Stimulated activated CD4-positive, alpha-beta T cell treated with anti-CD3 and anti-CD28 coated beads, TNF-alpha, amount 100 ng/mL, for 24 hours (primary cell): Measurements from ENCODE around the gene CCDC186.
"Not testable (repeated sequence)": the region's sequence is repeated elsewhere in the genome, so short reads cannot be mapped to it uniquely, and the experiment has no call there.

Source experiments
- DNase-seq, 3 experiments: peaks; one replicate each; pipeline ENCODE4 v3.0.0-alpha.2; 2020; ENCODE audit warnings: low read depth in 3 of 3

CCDC186 gene

DNA sequence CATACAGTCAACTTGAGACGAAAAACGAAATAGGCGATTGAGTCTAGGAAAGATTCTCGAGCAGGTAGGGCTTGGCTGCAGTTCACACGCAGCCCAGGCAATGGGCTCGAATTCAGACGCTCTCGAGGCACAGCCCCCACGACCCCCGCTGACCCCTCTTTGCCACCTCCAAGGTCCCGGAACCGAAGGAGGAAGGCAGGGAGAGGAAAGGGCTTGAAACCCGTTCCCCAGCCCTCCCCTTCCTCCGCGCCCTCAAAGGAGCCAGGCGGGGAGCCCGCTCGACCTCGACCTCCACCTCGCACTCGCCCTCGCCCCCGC is 441 bp downstream of the CCDC186 start:
- DNase-seq = no peak

DNA sequence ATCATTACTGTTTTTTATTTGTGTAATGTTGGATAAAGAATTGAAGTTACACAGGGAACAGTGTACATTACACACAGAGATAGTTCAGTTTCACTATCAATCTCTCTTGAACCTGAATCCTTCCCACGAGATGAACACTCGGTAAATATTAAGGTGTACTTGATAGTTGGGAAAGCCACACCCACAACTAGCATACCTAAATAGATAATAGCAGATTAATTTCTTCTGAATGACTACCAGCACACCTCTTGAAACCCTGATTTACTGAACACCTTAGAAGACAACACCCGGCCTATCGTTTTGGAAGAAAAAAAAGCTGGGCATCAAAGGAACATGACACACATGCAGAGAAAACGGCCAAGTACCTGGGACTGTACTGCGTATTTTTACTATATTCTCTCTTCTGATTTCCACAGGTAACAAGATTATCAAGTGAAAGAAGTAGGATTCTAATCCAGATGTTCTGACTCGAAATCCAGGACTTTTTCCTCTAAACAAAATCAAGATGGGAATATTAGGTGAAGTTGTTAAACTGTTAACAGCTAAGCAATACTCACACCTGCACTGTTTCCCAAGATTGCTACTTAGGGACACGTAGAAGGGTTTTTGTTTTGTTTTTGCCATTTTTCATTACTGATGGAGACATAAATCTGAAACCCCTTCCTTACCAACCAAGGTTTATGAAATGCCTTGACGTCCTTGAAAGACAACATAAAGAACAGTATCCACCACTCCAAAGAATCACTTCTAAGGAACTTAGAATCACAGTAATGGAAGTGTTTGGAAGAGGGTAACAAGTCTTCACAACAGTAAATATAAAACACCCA is 1.0 kb downstream of the CCDC186 start:
- DNase-seq = no peak

DNA sequence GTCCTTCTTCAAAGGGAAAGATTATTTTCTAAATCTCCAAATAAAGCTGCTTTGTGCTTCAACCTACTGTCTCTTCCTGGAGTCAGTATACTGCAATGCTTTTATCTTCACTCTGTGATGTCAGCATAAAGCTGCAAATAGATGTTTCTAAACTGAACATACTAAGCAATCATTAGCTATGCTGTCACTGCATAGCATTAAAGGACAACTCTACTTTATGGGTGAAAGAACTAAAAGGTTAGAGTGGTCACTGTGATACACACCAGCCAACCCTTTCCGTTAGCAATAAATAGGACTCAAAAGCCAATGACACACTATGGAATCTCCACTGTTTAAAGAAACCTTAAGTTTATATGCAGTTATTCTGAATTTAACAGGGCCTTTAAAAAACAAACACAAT is 1.8 kb downstream of the CCDC186 start:
- DNase-seq = no peak

DNA sequence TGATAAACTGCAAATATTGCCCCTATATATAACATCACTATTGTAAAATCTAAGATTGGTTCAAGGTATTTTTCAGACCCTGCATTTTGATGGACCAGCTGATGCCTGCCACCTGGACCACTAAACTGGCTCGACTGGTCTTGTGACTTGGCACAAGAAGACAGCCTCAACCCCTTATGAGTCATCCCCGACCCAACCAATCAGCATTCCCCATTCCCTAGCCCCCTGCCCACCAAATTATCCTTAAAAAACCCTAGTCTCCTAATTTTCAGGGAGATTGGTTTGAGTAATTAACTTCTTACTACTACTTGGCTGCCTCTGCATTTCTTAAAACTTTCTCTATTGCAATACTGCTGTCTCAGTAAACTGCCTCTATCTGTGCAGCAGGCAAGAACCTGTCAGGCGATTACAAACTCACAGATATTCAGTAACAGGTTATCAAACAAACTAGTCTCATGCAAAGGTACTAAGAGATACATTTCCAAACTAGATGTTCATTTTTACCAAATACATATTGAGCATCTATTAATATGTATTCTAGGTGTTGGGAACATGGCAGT is 5.5 kb downstream of the CCDC186 start:
- DNase-seq = no peak

DNA sequence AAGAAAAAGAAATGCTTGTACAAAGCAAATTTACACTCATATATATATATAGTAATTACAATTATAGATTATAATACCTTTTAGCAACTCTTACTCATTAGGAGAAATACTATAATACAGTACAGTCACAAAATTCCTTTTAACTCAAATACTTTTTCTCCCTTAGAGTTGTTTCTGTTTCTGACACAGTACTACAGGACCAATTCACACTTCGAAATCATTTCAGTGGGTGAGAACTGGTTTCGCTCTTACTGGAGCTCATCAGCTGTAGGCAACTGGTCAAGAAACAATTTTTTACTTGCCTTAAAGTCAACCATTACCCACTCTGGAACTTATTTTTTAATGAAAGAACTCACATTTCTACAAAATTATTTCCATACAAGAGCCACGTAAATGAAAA is 6.0 kb downstream of the CCDC186 start:
- DNase-seq = no peak

DNA sequence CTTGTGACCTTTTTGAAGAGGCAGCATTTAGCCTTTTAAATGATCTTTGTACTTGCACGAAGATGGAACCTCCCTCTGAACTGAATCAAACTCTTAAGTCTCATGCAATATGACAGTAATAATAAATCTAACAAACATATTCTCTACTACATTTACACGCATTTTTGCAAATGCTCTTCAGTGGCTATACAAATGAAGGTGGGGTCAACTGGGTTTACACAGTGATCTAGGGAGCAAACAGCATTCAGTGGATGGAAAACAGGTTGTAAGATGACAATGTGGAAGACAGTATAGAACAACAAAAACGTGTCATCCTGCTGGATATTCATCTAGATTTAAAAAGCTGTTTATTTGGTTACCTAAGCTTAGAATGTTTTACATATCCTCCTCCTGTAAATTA is 7.5 kb downstream of the CCDC186 start:
- no peak for DNase-seq

DNA sequence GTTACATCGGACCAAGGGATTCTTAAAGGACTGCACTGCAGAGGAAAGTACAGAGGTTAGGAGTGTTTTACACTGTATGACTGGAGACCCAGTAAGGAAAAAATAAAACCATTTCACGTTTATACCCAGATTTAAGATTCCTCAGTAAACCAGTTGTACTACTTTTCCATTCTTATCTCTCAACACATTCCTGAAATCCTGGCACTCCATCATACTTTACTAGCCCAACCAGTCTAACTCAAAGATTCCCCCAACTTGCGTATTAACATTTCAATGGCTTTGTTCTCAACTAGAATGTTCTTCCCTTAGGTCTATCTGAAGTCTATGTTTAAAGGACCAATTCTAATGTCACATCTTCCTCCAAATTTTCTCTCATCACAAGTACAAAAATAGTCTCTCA is 8.0 kb downstream of the CCDC186 start:
- DNase-seq = no peak

DNA sequence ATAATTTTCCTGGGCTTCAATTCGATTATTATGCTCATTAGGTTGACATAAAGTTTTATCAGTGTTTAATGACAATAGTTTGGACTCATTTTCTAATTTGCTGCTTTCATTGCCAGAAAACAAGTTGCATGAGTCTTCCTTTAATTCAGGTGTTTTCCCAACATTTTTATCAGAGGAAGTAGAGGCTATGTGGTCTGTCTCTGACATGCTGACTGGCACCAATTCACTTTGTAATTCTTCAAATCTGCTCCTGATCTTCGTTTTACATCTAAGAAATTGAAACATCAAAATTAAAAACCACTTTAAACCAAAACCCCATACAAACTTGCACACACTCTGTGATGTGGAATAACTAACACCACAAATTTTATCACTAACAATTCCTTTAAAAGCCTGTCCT is 10.9 kb downstream of the CCDC186 start:
- no peak for DNase-seq

DNA sequence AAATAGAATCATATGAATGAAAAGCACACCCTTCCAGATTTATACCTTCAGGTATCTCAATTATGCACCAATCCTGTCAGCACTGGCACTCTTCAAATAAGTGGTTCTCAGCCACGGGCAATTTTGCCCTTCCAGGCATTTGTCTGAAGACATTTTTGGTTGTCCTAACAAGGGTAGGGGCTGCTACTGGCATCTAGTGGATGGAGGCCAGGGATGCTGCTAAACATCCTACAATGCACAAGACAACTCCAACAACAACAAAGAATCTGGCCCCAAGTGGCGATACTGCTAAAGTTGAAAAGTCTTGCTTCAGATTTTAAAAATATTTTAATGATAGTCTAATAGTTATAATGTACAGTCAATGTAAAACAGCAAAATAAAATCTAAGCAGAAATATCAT is 16.1 kb downstream of the CCDC186 start:
- DNase-seq = no peak

DNA sequence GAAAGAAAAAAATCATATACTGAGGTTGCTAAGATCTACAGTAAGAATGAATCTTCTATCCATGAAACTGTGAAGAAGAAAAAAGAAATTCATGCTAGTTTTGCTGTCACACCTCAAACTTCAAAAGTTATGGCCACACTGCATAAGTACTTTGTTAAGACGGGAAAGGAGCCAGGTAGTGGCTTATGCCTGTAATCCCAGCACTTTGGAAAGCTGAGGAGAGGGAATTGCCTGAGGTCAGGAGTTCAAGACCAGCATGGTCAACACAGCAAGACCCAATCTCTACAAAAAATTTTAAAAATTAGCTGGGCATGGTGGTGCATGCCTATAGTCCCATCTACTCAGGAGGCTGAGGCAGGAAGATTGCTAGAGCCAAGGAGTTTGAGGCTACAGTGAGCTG is 22.1 kb downstream of the CCDC186 start:
- no peak for DNase-seq

DNA sequence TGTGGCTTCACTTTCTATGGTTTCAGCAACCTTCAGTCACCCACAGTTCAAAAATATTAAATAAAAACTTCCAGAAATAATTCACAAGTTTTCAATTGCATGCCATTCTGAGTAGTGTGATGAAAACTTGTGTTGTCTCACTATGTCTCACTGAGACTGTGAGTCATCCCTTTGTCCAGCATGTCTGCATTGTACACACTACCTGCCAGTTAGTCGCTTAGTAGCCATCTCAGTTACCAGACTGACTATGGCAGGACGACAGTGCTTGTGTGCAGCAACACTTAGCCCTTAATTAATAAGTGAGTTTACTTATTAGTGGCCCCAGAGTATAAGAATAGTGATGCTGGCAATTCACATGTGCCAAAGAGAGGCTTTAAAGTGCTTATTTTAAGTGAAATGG is 22.5 kb downstream of the CCDC186 start:
- DNase-seq = no peak

DNA sequence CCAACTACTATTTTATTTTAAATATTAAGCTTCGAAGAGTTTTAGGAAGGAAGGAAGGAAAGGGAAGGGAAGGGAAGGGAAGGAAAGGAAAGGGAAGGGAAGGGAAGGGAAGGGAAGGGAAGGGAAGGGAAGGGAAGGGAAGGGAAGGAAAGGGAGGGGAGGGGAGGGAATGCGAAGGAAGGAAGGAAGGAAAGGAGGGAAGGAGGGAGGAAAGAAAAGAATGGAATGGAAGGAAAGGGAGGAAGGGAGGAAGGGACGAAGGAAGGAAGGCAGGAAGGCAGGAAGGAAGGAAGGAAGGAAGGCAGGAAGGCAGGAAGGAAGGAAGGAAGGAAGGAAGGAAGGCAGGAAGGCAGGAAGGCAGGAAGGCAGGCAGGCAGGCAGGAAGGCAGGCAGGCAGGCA is 24.5 kb downstream of the CCDC186 start:
- not testable (repeated sequence) for DNase-seq

DNA sequence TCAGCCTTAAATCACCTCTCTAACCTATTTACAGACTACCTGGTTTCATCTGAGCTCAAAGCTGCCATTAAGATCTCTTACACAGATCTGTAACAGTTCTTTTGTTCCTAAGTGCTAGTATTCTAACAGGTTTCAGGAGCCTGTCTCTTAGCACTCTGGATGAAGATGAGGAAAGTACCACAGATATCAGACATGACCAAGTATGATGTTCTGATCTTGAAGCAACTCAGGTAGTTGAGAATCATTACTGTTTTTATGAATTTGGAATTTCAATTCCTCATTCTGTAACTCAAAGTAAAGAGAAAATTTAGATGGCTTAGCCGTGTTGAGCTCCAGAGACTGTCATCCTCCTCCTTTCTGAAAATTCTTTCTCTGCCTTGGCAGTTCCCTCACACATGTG is 30.8 kb downstream of the CCDC186 start:
- no peak for DNase-seq

DNA sequence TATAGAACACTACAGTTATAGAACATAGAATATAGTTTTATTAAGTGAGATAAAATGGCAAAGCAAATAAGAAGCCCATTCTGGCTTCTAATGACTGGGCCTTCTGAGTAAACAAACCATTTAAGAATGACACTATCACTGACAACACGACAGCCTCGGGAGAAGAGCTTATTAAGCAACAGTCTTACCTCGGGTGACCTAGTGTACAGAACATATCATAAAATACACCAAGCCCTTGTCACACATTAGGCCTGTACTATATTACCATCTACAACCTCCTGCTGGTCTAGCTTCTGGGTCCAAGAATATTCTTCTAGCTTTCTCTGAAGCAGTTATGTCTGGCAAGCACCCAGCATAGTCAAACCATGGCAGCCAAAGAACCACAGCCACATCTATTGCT is 32.0 kb downstream of the CCDC186 start:
- DNase-seq = no peak

DNA sequence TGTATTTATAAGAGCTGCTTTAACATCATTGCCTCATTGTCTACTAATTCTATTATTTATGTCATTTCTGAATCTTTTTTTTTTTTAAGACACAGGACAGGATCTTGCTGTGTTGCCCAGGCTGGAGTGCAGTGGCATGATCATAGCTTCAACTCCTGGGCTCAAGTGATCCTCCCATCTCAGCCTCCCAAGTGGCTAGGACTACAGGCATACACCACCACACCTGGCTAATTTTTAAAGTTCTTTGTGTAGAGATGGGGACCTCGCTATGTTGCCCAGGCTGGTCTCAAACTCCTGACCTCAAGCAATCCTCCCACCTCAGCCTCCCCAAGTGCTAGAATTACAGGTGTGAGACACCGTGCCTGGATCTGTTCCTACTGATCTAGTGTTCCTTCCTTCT is 33.2 kb downstream of the CCDC186 start:
- not testable (repeated sequence) for DNase-seq

DNA sequence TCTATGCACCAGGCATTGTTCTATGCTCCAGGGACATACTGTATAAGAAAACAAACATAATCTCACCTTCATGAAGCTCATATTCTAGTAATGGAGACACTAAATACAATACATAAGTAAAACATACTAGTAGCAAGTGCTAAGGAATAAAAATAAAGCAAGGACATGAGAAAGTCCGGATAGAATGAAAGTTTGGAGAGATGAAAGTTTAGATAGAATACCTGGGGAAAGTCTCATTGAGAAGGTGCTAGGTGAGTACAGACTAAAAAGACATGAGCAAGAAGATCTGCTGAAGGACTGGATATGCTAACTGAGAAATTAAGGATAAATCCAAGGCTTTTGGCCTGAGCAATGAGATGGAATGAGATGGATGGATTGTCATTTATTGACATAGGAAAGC is 34.0 kb downstream of the CCDC186 start:
- no peak for DNase-seq

DNA sequence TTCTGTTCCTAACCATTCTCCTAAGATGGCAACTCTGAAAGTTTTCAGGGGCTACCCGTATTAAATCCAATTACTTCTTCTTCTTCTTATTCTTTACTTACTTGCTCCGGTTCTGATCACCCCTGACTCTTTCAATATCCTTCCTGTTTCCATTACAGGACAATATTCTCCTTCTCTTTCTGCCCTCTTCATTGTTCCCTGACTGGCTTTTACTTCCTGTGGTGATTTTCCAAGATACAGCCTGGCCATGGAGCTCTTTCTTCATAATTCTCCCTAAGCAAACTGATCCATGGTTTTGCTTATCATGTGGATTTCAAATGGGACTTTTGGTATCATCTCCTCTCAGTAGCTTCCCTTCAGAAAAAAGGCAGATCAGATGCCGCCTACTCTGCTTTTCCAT is 35.4 kb downstream of the CCDC186 start:
- no peak for DNase-seq

DNA sequence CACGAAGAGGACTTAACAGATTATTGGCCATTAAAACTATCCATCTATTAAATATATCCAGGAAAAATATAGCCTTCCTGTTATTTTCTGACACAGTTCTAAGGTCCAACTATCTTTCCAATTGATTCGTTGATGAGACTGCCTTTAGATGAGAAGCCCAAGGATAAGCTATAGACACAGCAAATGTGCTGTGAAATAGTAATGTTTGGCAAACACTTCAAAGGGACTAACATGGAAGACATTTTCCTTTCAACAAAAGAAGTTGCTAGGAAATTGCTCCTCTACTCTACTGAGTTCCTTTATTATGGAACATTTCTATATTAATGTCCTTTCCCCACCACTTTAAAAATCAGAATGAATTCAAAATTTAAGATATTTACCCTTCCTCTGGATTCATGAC is 38.5 kb downstream of the CCDC186 start:
- no peak for DNase-seq

DNA sequence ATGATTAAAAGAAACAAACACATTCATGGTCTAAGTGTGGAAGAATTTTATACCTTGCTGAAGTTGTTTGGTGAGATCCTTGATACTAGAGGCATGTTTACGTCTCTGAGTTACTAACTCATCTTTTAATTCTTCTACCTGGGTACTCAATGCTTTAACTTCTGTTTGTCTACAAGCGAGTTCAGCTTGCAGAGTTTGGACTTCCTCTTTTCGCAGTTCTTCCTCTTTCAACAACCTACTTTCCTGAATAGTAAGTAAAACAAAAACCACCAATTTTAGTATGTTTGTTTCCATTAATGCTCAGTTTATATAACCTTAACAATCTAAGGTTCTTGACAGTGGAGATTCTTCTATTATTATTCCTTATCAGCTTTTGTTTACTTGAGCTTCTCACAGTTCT is 42.9 kb downstream of the CCDC186 start:
- no peak for DNase-seq

DNA sequence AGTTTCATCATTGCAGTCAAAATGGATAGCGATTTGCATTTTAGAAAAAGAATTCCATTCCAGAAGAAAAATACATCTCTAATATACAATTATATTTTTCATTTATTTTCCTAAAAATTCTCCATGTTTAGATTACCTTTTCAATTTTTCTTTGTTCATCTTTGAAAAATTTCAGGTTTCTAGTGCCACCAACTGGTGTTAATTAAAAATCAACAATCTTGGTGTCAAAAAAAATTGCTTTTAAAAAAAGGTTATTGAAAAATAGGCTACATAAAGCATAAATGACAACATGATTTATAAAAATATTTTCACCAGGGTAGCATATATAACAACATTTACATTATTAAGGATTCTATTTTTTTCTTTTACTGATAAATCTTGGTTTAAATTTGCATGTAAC is 53.0 kb downstream of the CCDC186 start:
- no peak for DNase-seq

DNA sequence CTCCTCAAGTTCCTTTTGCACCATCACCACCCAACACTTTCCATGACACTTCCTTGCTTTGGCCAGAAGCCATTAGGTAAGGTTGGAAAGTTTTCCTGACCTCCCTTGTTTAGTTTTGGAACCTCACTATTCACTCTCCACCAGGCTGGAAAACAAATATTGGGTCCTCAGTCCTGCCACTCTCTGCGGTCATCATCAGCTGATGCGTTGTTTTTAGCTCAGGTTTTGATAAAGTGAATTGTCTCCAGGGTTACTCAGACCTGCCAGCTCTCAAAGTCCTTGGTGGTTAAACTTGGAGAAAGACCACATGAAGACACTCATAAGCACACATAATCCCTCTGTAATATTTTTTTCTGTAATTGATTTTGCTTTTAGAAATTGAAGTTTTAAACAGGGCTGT is 55.5 kb downstream of the CCDC186 start:
- DNase-seq = no peak

DNA sequence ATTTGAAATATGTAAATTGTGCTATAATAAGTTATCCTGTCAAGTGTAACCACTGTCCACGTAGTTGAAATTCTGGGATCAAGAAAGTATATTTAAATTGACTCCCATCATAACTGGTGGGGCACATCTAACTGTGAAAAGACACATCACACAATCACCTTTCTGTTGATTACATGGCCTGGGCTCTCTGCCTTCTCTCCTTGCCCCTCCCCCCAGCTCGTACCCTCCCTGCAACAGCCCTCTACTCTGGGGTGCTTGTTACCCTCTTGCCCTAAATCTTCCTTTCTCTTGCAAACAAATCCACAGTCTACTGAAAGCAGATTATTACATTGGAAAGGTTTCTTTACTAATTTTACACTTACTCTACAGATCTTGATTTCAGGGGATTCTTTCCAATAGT is 56.3 kb downstream of the CCDC186 start:
- no peak for DNase-seq

DNA sequence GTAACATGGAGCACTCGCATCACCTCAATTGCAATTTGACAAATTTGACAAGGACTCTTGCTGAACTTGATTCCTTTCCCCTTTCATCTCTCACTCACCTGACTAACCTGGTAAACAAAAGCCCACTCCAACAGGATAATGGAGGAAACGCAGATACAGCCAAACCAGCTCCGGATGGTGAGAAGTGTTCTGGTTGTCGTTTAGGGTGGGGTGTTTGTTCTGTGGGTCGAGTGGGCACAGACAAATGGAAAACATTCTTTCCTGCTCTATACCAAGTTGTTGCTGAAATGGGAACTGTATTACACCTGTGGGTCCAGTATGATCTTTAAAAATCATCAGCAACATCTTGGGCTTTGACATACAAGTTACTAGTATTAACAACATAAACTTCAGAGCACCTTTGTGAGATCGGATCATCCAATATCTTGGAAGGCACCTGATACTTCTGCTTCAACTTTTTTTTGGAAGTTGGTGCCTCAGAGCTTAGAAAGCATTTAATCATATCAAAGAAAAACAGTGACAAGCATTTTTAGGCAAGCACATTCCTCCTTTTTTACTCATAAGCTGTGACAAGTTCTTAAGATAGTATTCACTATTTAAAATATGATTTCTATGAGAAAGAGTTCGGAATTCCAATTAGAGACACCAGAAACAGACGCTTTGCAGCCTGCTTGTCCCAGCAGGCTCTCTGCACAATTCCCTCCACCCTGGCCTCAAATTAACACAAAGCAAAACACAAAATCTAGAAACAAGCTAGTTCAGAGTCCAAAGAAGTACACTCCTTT is 58.1 kb downstream of the CCDC186 start:
- no peak for DNase-seq
